Smooth muscle cell (in vitro differentiated cells): ENCODE results near the gene LRBA. TPM values are rescaled to one million over a fixed set of nuclear protein-coding genes. Genes with fewer than 3 reads are reported as not detected.

Experiments used
- DNase-seq: peaks from one replicate; lab custom pipeline; 2025; ENCODE audit not compliant: unreplicated experiment; lab: John Stamatoyannopoulos, UW
- H2AFZ ChIP-seq: fragments of 200-600 bp; sonication (generic); 2 replicates; pipeline ENCODE4 v1.6.0; 2016; ENCODE audit warnings: antibody characterized with exemption, low read depth, mild to moderate bottlenecking
- H3F3A ChIP-seq: fragments of 200-600 bp; sonication (generic); 2 replicates; pipeline ENCODE4 v1.6.0; 2017; ENCODE audit warnings: antibody characterized with exemption, low read depth
- H3K27ac ChIP-seq: fragments of 200-600 bp; sonication (generic); 2 replicates; pipeline ENCODE4 v1.5.1; 2016; ENCODE audit warnings: low read depth, mild to moderate bottlenecking
- H3K27me3 ChIP-seq: fragments of 200-600 bp; sonication (generic); 2 replicates; pipeline ENCODE4 v1.6.1; 2016; ENCODE audit warnings: low read depth, mild to moderate bottlenecking
- H3K36me3 ChIP-seq: fragments of 200-600 bp; sonication (generic); 2 replicates; pipeline ENCODE4 v1.5.1; 2016; ENCODE audit warnings: low read depth
- H3K4me1 ChIP-seq: fragments of 200-600 bp; sonication (generic); 2 replicates; pipeline ENCODE4 v1.5.1; 2016; ENCODE audit warnings: low read depth
- H3K4me2 ChIP-seq: fragments of 200-600 bp; sonication (generic); 2 replicates; pipeline ENCODE4 v1.6.0; 2016; ENCODE audit warnings: mild to moderate bottlenecking
- H3K4me3 ChIP-seq: fragments of 200-600 bp; sonication (generic); 2 replicates; pipeline ENCODE4 v1.5.1; 2016; ENCODE audit warnings: mild to moderate bottlenecking
- H3K79me2 ChIP-seq: fragments of 200-600 bp; sonication (generic); 2 replicates; pipeline ENCODE4 v1.6.0; 2016; ENCODE audit warnings: low read depth, mild to moderate bottlenecking
- H3K9ac ChIP-seq: fragments of 200-600 bp; sonication (generic); 2 replicates; pipeline ENCODE4 v1.6.0; 2016; ENCODE audit warnings: low read depth
- H3K9me3 ChIP-seq: fragments of 200-600 bp; sonication (generic); replicated peaks from 2 replicates; pipeline ENCODE4 v1.5.1; 2016; ENCODE audit warnings: low read depth
- H4K20me1 ChIP-seq: fragments of 200-600 bp; sonication (generic); 2 replicates; pipeline ENCODE4 v1.6.0; 2016; ENCODE audit warnings: low read depth
- CTCF ChIP-seq: fragments of 200-600 bp; sonication (generic); IDR thresholded peaks from 2 replicates; pipeline ENCODE4 v1.5.1; 2017; ENCODE audit warnings: borderline replicate concordance, mild to moderate bottlenecking, antibody characterized with exemption; ENCODE audit not compliant: insufficient read depth, poor library complexity, severe bottlenecking
- WGBS: methylation state at CpG from one replicate; pipeline ENCODE4 v1.1.7; 2016; ENCODE audit warnings: low lambda C conversion rate; 5-methylcytosine and 5-hydroxymethylcytosine counted together
- polyA plus RNA-seq: library from polyadenylated mRNA; unstranded; fragments of >200 nt; fragmentation: Nextera tagmentation; extraction: Ambion mirVana; gene quantifications from 2 replicates; pipeline ENCODE4 v1.2.1, GENCODE V29; 2016
- total RNA-seq: library from RNA; depleted of rRNA; stranded (reverse); fragments of >200 nt; gene quantifications from 2 replicates; pipeline ENCODE4 v1.2.3, GENCODE V29; 2014

Gene LRBA
- total and polyA plus RNA-seq, 2 experiments from 2014 or later, result 1.6 to 26.2 TPM

- 92% methylated on average over 1 of the region's 1 CpG for WGBS
- Histone ChIP-seq H4K20me1 (no peaks in the 10 kb centered on the region), H3K27me3 (no peaks in the 10 kb centered on the region), H3K4me2 (no peak overlapping the region), H3K9ac (no peak overlapping the region), H3K4me1 (no peaks in the 10 kb centered on the region), H3K27ac (no peak overlapping the region), H3K36me3 (no peaks in the 10 kb centered on the region), H3K9me3 (no peaks in the 10 kb centered on the region), H3F3A (no peaks in the 10 kb centered on the region), H2AFZ (no peak overlapping the region), H3K4me3 (no peak overlapping the region), H3K79me2 (no peaks in the 10 kb centered on the region)
- no peak for DNase-seq
- TF ChIP-seq CTCF, result no peak
Measured at GRCh38 chr4:150624055-150624454, 391.0 kb downstream of the LRBA start.

- no peaks in the 10 kb centered on the region for H3K4me1 ChIP-seq
- WGBS, result 90% methylated on average over 1 of the region's 1 CpG
- H3K9me3 ChIP-seq, result no peaks in the 10 kb centered on the region
- H3K4me2 ChIP-seq, result no peak overlapping the region
- H4K20me1 ChIP-seq, result no peaks in the 10 kb centered on the region
- H3K36me3 ChIP-seq, result no peaks in the 10 kb centered on the region
- no peaks in the 10 kb centered on the region for H3K79me2 ChIP-seq
- no peak for DNase-seq
- no peaks in the 10 kb centered on the region for H3F3A ChIP-seq
- no peak overlapping the region for H3K4me3 ChIP-seq
- no peak for TF ChIP-seq CTCF
- no peak overlapping the region for H3K27ac ChIP-seq
- no peaks in the 10 kb centered on the region for H3K27me3 ChIP-seq
- H2AFZ ChIP-seq, result no peak overlapping the region
- H3K9ac ChIP-seq, result no peak overlapping the region
Measured at GRCh38 chr4:150619042-150619441, 396.0 kb downstream of the LRBA start.

GRCh38 chr4:150609131-150609530, 406.0 kb downstream of the LRBA start:
- Histone ChIP-seq H3K4me2 (no peak overlapping the region), H3F3A (no peaks in the 10 kb centered on the region), H3K27me3 (no peaks in the 10 kb centered on the region), H3K4me1 (no peaks in the 10 kb centered on the region), H4K20me1 (no peaks in the 10 kb centered on the region), H2AFZ (no peak overlapping the region), H3K4me3 (no peak overlapping the region), H3K79me2 (no peaks in the 10 kb centered on the region), H3K9me3 (no peaks in the 10 kb centered on the region), H3K36me3 (no peaks in the 10 kb centered on the region), H3K9ac (no peak overlapping the region), H3K27ac (no peak overlapping the region)
- WGBS, result 95% methylated on average over 3 of the region's 3 CpGs
- no peak for TF ChIP-seq CTCF
- DNase-seq, result no peak

- H3K4me3 ChIP-seq, result no peak overlapping the region
- no peaks in the 10 kb centered on the region for H4K20me1 ChIP-seq
Measured at GRCh38 chr4:150600812-150601445, 414.2 kb downstream of the LRBA start.

More at GRCh38 chr4:150600812-150601445, 414.2 kb downstream of the LRBA start:
- Histone ChIP-seq H3K4me1 (no peaks in the 10 kb centered on the region), H2AFZ (no peak overlapping the region), H3K79me2 (no peaks in the 10 kb centered on the region), H3K9ac (no peak overlapping the region), H3K9me3 (no peaks in the 10 kb centered on the region), H3K27me3 (no peaks in the 10 kb centered on the region), H3K4me2 (no peak overlapping the region), H3K27ac (no peak overlapping the region), H3F3A (no peaks in the 10 kb centered on the region), H3K36me3 (no peaks in the 10 kb centered on the region)
- no peak for DNase-seq
- WGBS, result 87% methylated on average over 5 of the region's 5 CpGs
- TF ChIP-seq CTCF, result no peak
